IPS DF 6.9 (cell line): ENCODE results near the gene ERMAP.

Source experiments
- DNase-seq: peaks from one replicate; pipeline ENCODE4 v3.0.0-alpha.2; 2013; ENCODE audit warnings: low read depth, low spot score
- H3K27ac ChIP-seq: one replicate; pipeline ENCODE4 v1.5.1; 2013; ENCODE audit warnings: low read length, control low read depth
- H3K27me3 ChIP-seq: 2 replicates; pipeline ENCODE4 v1.6.1; 2013; ENCODE audit warnings: mild to moderate bottlenecking, low read length; ENCODE audit not compliant: control insufficient read depth, insufficient read depth
- H3K36me3 ChIP-seq: 2 replicates; pipeline ENCODE4 v1.6.1; 2013; ENCODE audit warnings: low read length; ENCODE audit not compliant: control insufficient read depth, insufficient read depth
- H3K4me1 ChIP-seq: 2 replicates; pipeline ENCODE4 v1.6.1; 2013; ENCODE audit warnings: low read length; ENCODE audit not compliant: control insufficient read depth, insufficient read depth
- H3K4me3 ChIP-seq: 2 replicates; pipeline ENCODE4 v1.5.1; 2013; ENCODE audit warnings: mild to moderate bottlenecking, low read length
- H3K9me3 ChIP-seq: 2 replicates; pipeline ENCODE4 v1.6.1; 2013; ENCODE audit warnings: low read length, inconsistent platforms; ENCODE audit not compliant: control insufficient read depth, insufficient read depth
- WGBS: extraction: QIAGEN DNeasy Blood & Tissue Kit; methylation state at CpG from one replicate; pipeline ENCODE4 v1.1.7; 2013; ENCODE audit warnings: mixed read lengths, missing lambda C conversion rate; ENCODE audit not compliant: insufficient read length, insufficient coverage; 5-methylcytosine and 5-hydroxymethylcytosine counted together

Gene ERMAP

GRCh38 chr1:42825036-42825851 is 8.3 kb downstream of the ERMAP start:
- no peak for DNase-seq
- H3K9me3 ChIP-seq, result no peaks in the 10 kb centered on the region
- no peak overlapping the region for H3K27ac ChIP-seq
- H3K27me3 ChIP-seq, result no peaks in the 10 kb centered on the region
- no peaks in the 10 kb centered on the region; the same call in 1 of the 2 replicates for H3K4me1 ChIP-seq
- H3K4me3 ChIP-seq, result no peak overlapping the region
- 100% methylated on average over 1 of the region's 10 CpGs for WGBS
- no peaks in the 10 kb centered on the region for H3K36me3 ChIP-seq

DNA sequence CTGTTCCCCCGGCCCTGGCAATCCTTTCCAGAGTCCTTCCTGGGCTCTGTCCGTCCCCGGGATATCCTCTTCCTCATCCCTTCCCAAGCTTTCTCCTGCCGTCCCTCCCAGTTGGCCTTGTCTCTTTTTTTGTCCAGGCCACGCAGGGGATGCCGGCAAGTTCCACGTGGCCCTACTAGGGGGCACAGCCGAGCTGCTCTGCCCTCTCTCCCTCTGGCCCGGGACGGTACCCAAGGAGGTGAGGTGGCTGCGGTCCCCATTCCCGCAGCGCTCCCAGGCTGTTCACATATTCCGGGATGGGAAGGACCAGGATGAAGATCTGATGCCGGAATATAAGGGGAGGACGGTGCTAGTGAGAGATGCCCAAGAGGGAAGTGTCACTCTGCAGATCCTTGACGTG is 13.7 kb downstream of the ERMAP start:
- Histone ChIP-seq H3K4me3 (no peak overlapping the region), H3K36me3 (no peaks in the 10 kb centered on the region), H3K4me1 (no peaks in the 10 kb centered on the region), H3K27ac (no peak overlapping the region), H3K9me3 (no peaks in the 10 kb centered on the region), H3K27me3 (no peaks in the 10 kb centered on the region)
- no CpG with 5 or more reads among the region's 17 CpGs for WGBS
- no peak for DNase-seq

- no peaks in the 10 kb centered on the region for H3K9me3 ChIP-seq
- no peak overlapping the region for H3K27ac ChIP-seq
- H3K36me3 ChIP-seq, result no peaks in the 10 kb centered on the region
- no peaks in the 10 kb centered on the region for H3K4me1 ChIP-seq
- no peaks in the 10 kb centered on the region for H3K27me3 ChIP-seq
- no peak for DNase-seq
- no peak overlapping the region for H3K4me3 ChIP-seq
These were observed 14.4 kb downstream of the ERMAP start for GRCh38 chr1:42831273-42831672.

GRCh38 chr1:42832641-42833240 is 15.8 kb downstream of the ERMAP start:
- no CpG with 5 or more reads among the region's 3 CpGs for WGBS

GRCh38 chr1:42833981-42834380 is 17.1 kb downstream of the ERMAP start:
- no peak overlapping the region for H3K4me3 ChIP-seq
- no peak overlapping the region for H3K27ac ChIP-seq
- no CpG with 5 or more reads among the region's 4 CpGs for WGBS
- H3K4me1 ChIP-seq, result no peaks in the 10 kb centered on the region
- H3K36me3 ChIP-seq, result no peaks in the 10 kb centered on the region
- no peaks in the 10 kb centered on the region for H3K27me3 ChIP-seq
- no peak for DNase-seq
- no peaks in the 10 kb centered on the region for H3K9me3 ChIP-seq

More at GRCh38 chr1:42832641-42833240, 15.8 kb downstream of the ERMAP start:
- Histone ChIP-seq H3K9me3 (no peaks in the 10 kb centered on the region), H3K4me3 (no peak overlapping the region), H3K27me3 (no peaks in the 10 kb centered on the region), H3K4me1 (no peaks in the 10 kb centered on the region), H3K36me3 (no peaks in the 10 kb centered on the region), H3K27ac (no peak overlapping the region)
- no peak for DNase-seq

- H3K4me3 ChIP-seq, result no peak overlapping the region
- H3K27ac ChIP-seq, result no peak overlapping the region
- no peaks in the 10 kb centered on the region for H3K4me1 ChIP-seq
- no peaks in the 10 kb centered on the region for H3K36me3 ChIP-seq
- no CpG with 5 or more reads among the region's 5 CpGs for WGBS
- no peaks in the 10 kb centered on the region for H3K27me3 ChIP-seq
- no peaks in the 10 kb centered on the region for H3K9me3 ChIP-seq
- DNase-seq, result no peak
These were observed 17.9 kb downstream of the ERMAP start for GRCh38 chr1:42834803-42835202.

DNA sequence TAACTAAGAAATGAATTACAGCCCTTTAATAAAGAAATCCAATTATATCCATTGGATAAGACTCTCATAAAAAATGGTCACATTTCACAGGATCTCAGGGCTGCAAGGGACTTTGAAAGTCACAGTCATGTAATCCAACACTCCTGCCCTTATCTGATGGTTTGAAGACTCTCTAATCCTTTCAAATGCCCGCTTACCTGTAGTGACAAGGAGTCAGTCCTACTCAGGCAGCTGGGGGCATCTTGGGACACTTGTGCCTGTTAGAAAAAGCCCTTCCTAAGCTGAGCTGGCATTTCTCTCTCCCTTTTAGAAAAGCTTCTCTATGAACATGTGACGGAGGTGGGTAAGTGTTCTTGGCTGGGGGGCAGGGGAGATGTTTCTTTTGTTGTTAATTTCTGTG is 18.5 kb downstream of the ERMAP start:
- H3K27me3 ChIP-seq, result no peaks in the 10 kb centered on the region
- DNase-seq, result no peak
- no peaks in the 10 kb centered on the region for H3K4me1 ChIP-seq
- H3K27ac ChIP-seq, result no peak overlapping the region
- no peaks in the 10 kb centered on the region for H3K36me3 ChIP-seq
- WGBS, result no CpG with 5 or more reads among the region's 2 CpGs
- H3K4me3 ChIP-seq, result no peak overlapping the region
- H3K9me3 ChIP-seq, result no peaks in the 10 kb centered on the region

DNA sequence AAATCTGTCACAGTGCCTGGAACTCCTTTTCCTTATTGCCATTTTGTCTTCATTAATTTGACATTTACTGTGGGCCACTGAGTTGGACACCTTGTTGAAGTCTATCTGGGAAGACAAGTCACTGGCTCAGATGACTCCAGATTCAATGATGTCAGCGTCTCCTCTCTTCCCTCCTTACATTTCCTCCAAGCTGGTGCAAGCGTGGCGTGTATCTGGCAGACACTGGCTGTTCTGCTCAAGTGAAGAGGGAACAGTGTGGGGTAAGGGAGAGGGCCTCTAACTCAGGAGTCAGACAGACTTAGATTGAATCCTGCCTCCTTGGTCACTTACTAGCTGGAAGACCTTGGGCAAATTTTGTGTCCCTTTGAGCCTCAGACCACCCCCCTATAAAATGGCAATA is 20.8 kb downstream of the ERMAP start:
- no peaks in the 10 kb centered on the region for H3K9me3 ChIP-seq
- no peak for DNase-seq
- no CpG with 5 or more reads among the region's 3 CpGs for WGBS

DNA sequence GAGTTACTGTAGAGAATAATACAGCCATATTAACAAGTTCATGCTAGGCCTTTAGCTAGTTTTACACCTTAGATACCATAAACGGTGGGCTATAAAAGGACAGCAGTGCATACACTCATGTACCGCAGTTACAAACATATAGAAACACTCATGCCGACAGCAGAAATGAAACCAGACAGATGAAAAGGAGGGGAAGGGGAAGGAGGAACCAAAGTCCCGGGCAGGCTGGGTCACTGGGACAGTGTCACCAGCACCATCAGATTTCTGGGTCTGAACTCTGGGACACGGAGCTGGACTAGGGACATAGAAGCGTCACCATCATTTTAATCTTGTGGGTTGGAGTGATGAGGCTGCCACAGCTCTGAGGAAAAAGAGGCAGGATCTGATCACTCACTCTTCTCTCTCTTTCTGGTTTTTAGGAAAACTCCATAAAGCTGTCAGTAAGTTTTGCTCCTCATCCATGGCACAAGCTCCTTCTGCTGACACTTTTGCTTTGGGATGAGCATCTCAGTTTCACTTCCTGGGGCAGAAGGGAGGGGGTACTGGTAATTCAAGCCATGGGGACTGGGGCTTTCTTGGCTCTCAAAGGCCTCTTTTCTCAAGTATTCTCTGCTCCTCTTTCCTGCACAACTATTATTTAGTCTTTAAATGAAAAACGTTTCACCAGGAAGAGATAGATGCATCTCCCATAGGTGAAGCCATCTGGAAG is 21.7 kb downstream of the ERMAP start:
- no peak for DNase-seq
- no peaks in the 10 kb centered on the region for H3K9me3 ChIP-seq
- no peak overlapping the region for H3K4me3 ChIP-seq
- no peaks in the 10 kb centered on the region for H3K4me1 ChIP-seq
- H3K27me3 ChIP-seq, result no peaks in the 10 kb centered on the region
- no CpG with 5 or more reads among the region's 7 CpGs for WGBS
- H3K36me3 ChIP-seq, result no peaks in the 10 kb centered on the region
- H3K27ac ChIP-seq, result no peak overlapping the region

More for the DNA sequence above, 20.8 kb downstream of the ERMAP start:
- H3K27ac ChIP-seq, result no peak overlapping the region
- H3K27me3 ChIP-seq, result no peaks in the 10 kb centered on the region
- no peak overlapping the region for H3K4me3 ChIP-seq
- no peaks in the 10 kb centered on the region for H3K4me1 ChIP-seq
- no peaks in the 10 kb centered on the region for H3K36me3 ChIP-seq

GRCh38 chr1:42841010-42841409 is 24.1 kb downstream of the ERMAP start:
- no peaks in the 10 kb centered on the region for H3K9me3 ChIP-seq
- DNase-seq, result no peak
- WGBS, result no CpG with 5 or more reads among the region's 3 CpGs

More at GRCh38 chr1:42841010-42841409, 24.1 kb downstream of the ERMAP start:
- no peak overlapping the region for H3K4me3 ChIP-seq
- no peaks in the 10 kb centered on the region for H3K27me3 ChIP-seq
- H3K27ac ChIP-seq, result no peak overlapping the region
- H3K4me1 ChIP-seq, result no peaks in the 10 kb centered on the region
- H3K36me3 ChIP-seq, result no peaks in the 10 kb centered on the region
